GM21360 (cell line): ENCODE results near the gene SMCO2.
"Not testable (repeated sequence)": the region's sequence is repeated elsewhere in the genome, so short reads cannot be mapped to it uniquely, and the experiment has no call there.

Source experiments
- ATAC-seq: cut with Tn5 transposase; IDR thresholded peaks from one replicate; pipeline ENCODE4 v1.9.1; 2021; ENCODE audit warnings: mild to moderate bottlenecking, moderate library complexity; ENCODE audit not compliant: unreplicated experiment

Gene SMCO2

GRCh38 chr12:27523642-27524493 is 77.3 kb downstream of the SMCO2 start, which contains the start of gene PPFIBP1:
Gene PPFIBP1, plus strand, starts transcription at chr12:27524206. Its CDS starts 109,191 bp downstream, at chr12:27633397.
- ATAC-seq, result peak; percentile 93

- ATAC-seq, result no peak
Measured at GRCh38 chr12:27524494-27524835, 77.9 kb downstream of the SMCO2 start.

DNA sequence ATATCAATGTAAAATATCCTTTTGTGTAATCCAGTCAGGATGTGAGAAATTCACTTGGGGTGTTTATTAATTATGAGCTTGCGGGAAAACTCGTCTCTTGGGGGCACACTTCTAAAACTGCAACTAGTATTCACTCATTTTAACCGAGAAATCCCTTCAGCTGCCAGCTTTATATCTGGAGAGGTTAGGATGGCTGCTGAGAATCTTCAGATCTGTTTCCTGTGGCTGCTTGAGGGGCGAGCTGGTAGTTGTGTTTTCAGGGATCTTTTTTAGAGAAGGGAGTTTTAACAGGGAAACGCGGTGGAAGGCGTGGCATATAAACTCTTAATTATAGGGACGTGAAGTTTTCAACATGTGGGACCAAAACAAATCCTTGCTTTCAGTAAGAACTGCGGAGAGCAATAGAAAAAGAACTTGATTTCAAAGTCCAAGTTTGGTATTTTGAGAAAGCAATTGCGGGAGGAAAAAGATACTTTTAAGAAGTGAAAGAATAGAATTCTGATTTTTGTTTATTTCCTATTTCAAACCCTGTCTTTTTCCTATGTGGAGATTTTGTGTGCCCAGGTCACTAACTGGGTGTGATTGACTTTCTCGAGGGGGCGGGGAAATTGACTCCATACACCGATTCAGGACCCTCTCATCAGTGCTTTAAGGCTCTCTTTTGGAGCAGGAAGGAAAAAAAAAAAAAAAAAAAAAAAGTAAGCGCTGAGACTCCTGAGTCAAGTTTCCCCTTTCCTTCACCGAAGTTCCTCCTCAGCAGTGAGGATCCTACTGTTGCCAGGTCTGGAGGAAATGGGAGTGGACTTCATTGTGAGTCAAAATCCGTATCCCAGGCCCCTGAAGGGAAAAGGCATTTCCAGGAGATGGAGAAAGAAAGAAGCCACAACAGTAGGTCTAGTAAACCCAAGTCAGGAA is 78.6 kb downstream of the SMCO2 start:
- ATAC-seq, result no peak

- ATAC-seq, result no peak
Measured at GRCh38 chr12:27527512-27527911, 81.0 kb downstream of the SMCO2 start.

DNA sequence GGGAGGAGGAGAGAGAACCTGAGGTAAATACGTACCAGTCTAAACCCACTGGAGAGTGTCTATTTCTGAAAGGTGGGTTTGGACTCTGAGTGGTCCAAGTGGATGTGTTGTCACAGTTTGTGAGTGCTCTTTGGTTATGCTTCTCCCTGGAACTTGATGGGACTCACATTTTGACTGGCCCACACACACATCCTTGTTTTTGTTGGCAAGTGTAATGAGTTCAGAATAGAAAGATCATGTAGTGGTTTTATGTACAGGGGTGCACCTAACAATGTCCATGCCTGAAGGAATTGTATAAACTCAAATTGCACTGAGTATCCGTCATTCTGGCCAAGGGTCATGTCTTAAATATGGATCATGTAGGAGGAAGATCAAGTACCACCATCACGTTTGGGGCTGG is 82.3 kb downstream of the SMCO2 start:
- no peak for ATAC-seq

- ATAC-seq, result no peak
Measured at GRCh38 chr12:27530157-27530922, 83.8 kb downstream of the SMCO2 start.

- ATAC-seq, result no peak
Measured at GRCh38 chr12:27531896-27532295, 85.4 kb downstream of the SMCO2 start.

- peak; percentile 56 for ATAC-seq
Measured at GRCh38 chr12:27534060-27534764, 87.7 kb downstream of the SMCO2 start.

DNA sequence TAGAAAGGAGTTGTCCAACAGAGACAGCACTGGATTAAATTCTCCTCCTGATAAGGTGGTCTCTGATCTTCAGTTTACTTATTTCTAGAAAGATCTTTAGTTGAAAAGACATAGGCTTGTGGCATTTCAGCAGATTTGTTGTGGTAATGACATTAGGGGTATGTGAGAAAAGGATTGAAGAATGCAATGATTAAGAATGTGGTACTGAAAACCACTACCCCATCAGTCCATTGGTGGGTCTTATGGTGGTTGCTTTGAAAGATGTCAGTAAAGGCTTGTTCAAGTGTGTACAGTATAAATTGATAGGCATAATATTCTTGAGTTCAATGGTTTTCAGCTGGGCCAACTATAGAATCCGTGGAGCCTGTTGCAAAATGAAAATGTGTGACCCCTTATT is 88.2 kb downstream of the SMCO2 start:
- peak; percentile 8 for ATAC-seq

- no peak for ATAC-seq
Measured at GRCh38 chr12:27535318-27535717, 88.8 kb downstream of the SMCO2 start.

DNA sequence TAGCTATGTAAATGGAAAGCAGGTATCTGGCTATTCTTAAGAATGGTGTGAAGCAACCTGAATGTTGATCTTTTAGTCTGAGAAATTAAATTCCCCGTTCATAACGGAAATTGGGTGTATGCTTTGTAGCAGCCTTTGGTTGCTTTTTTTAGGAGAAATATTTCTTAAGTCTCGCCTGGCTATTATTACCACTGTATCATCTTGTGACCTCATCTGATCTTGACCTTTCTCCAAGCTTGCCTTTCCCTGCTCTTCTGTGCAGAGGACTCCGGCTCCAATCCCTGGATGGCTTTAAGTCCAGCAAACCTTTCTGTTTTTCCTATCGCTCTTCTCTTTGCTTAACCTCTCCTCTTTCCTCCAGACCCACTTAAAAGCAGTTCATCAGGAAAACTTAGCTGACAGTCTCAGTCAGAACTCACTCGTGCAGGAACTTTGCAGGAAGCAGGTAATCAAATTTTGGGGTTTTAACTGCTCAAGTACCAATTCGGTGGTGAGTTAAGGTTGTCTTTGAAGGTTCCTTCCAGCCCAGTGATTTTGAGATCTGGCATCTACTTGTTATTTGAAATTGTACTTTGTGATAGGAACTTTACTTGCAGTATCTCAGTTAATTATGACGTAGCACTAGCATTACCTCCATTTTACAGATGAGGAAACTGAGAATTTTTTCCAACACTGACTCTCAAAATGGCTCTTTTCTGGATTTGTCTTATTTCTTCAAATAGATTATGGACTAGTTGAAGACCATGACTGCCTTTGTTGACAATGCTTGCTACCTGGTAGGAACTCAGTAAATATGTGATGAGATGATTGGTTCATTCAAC is 91.5 kb downstream of the SMCO2 start:
- no peak for ATAC-seq

DNA sequence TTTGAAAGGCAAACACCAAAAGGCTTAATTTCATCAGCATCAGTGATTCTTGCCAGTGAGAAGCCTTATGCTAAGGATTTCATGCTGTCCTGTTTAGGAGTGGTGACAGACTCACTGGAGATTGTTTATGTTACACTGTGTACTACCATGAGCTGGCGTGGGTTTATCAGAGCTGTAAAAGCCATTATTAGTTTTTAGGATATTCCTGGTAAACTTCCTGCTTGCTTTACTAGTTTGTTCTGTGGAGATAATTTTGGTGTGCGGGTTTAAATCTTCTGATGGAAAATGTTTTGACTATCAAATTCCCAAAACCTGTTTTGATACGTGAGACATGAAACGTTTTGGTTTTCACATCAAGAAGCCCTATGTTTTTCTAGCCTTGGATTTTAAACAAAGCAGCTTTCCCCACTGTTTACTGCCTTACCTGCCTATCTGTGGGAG is 92.7 kb downstream of the SMCO2 start:
- no peak for ATAC-seq

DNA sequence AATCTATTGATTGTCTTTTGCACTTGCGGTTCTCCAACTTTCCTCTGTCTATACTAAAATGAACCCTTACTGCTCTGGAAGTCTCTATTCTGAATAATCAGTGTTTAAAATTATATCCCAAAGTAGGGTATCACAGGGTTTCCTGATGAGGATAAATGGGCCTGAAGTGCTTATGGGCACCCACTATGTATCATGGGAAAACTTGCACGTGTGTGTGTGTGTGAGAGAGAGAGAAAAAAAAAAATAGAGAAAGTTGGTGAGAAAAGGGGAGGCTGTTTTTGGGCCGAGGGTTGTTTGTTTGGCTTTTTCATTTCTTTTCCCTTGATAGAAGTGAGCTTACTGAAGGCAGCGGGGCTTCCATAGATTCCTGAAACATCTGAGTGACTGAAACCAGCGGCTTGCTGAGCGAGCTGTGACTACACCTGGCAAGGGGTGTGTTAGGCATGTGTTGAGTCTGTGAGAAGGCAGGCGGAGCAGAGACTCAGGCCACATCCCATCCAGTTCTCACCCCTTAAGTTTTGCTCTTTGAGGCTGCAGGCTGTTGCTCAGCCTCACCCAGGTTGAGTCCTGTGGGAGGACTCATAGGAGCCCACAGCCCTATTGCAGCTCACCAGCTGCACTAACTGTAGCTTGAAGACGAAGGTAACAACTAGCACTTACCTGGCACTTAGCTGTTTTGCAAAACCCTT is 94.6 kb downstream of the SMCO2 start:
- ATAC-seq, result no peak

- no peak for ATAC-seq
Measured at GRCh38 chr12:27542628-27543027, 96.1 kb downstream of the SMCO2 start.

DNA sequence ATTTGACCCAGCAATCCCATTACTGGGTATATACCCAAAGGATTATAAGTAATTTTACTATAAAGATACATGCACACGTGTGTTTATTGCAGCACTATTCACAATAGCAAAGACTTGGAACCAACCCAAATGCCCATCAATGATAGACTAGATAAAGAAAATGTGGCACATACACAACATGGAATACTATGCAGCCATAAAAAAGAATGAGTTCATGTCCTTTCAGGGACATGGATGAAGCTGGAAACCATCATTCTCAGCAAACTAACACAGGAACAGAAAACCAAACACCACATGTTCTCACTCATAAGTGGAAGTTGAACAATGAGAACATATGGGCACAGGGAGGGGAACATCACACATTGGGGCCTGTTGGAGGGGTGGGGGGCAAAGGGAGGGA is 98.3 kb downstream of the SMCO2 start:
- not testable (repeated sequence) for ATAC-seq

GRCh38 chr12:27545665-27546064 is 99.1 kb downstream of the SMCO2 start:
- no peak for ATAC-seq

GRCh38 chr12:27547592-27547991 is 101.1 kb downstream of the SMCO2 start:
- ATAC-seq, result no peak

DNA sequence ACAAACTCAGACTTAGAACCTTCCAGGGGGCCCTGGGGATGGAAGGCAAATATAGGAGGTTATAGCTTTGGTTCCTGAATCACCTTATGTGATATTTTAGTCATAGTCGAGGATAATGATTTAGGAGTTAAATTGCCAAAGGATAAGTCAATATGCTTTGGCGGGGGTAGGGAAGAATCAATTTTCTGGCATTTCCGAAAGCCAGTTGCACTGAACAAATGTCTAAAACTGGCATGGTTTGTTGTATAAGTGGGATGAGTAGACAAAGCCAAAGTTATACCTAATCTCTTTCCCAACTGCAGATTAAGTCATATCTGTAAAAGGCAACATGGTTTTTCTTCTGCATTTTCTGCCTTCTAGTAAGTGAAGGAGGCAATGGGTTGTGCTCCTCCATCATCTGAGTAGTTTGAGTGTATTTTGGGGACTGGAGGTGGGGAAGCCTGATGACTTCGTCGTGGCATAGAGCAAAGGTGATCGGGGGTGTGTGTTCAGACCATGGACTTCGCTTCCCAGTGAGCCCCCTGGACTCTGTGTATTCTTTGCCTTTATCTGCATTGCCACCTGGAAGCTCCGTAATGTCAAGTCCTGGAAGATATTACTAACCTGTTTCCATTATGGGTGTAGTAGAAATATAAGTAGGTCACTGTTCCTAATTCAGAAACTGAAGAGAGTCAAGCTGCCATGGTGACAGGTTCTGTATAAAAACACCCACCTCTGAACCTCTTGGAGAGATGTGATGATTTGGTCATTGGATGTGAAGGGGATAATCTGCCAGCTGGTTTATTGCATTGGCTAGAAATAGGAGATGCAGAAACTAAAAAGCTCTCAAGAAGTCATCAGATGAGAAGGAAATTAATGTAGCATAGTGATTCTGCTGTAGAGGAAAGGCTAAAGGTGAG is 102.0 kb downstream of the SMCO2 start:
- ATAC-seq, result no peak
